ENCODE measurements around the gene MYLK3. TPM values are rescaled to one million over a fixed set of nuclear protein-coding genes. Genes with fewer than 3 reads are reported as not detected.

Gene MYLK3
- total RNA-seq, 2 experiments from 2014 or later = 0.05 to 0.17 TPM

DNA sequence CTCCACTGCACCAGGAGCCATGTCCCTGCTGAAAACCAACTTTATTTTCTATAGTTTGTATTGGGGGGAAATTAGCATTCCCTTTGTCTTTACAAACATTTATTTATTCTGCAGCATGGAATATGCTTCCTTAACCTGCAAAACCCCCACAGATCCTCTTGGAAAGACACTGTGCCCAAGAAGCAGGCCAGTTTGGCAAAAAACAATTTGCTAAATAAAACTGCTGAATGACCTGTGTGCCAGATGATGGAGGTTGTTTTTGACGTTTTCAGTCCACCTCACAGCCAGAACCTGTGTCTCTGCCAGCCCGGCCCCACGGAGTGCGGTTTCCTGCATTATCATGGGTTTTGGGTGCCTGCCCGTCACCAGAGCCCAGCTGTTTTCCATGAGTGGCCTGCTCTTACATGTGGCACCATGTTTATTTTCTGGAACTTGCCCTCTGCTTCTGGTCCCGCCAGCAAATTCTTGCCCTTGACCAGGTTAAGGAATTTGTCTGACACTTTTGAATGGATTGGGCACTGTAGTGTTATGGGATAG is 32.3 kb downstream of the MYLK3 start:
- intact Hi-C loops (cut with micrococcal nuclease) = no loop called here
- H3K36me3 Mint-ChIP-seq (ENCODE audit: low read depth) = no peaks in the 10 kb centered on the region
- no peaks in the 10 kb centered on the region for H3K4me1 Mint-ChIP-seq (ENCODE audit: low read depth)
- H3K9me3 Mint-ChIP-seq = no peaks in the 10 kb centered on the region
- DNase-seq = no peak
- no peak overlapping the region for H3K27ac Mint-ChIP-seq
- no peak overlapping the region for H3K4me3 Mint-ChIP-seq
- CTCF ChIA-PET = no interaction called here
- no peaks in the 10 kb centered on the region for H3K27me3 Mint-ChIP-seq (ENCODE audit: low read depth)

DNA sequence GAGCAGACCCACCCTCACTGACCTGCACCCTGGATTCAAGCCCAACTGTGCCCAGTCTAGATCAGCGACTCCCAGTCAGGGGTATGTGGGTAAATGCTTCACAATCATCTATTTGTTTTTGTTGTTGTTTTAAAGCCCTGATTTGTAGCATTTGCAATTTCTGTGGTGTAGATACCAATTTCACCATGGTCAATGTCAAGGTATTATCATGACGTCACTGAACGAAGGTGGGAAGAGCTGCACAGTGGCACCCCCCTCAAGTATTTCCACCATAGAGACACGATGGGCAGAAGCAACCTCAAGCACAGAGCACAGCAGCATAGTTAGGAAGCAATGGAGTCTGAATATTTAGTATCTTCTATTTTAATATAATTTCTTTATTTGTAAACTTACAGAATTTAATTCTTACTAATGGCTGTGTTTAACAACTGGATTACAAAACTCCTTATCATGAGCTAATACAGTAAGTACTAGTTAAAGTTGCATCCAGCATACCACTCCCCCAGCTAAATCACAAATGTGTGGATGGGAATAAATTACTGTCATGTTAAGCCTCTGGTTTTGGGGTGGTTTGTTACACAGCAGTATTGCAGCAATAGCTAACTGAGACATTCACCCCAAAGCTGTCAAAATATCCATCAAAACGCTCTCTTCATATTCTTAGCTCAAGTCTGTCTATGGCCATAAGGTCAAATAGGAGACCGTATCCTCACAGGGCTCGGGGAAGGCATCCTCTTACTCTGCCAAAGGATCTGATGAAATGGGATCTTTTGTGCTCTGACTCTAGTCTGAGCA is 33.1 kb downstream of the MYLK3 start:
- no peaks in the 10 kb centered on the region for H3K9me3 Mint-ChIP-seq
- DNase-seq = no peak
- no peaks in the 10 kb centered on the region for H3K4me1 Mint-ChIP-seq (ENCODE audit: low read depth)
- H3K36me3 Mint-ChIP-seq (ENCODE audit: low read depth) = no peaks in the 10 kb centered on the region
- intact Hi-C loops (cut with micrococcal nuclease) = no loop called here
- no peak overlapping the region for H3K4me3 Mint-ChIP-seq
- H3K27ac Mint-ChIP-seq = no peak overlapping the region
- no peaks in the 10 kb centered on the region for H3K27me3 Mint-ChIP-seq (ENCODE audit: low read depth)
- CTCF ChIA-PET = no interaction called here

DNA sequence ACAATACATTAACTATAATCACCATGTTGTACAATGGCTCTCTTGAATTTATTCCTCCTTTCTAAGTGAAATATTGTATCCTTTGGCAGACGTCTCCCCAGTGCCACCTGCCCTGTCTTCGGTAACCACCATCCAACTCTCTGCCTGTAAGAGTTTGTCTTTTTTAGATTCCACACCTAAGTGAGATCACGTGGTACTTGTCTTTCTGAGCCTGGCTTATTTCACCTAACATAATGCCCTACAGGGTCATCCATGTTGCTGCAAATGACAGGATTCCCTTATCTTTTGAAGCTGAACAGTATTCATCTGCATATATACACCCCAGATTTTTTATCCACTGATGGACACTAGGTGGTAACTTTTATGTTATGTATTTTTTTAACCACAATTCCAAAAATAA is 34.5 kb downstream of the MYLK3 start:
- Mint-ChIP-seq H3K27ac (no peak overlapping the region), H3K27me3 (ENCODE audit: low read depth) (no peaks in the 10 kb centered on the region), H3K36me3 (ENCODE audit: low read depth) (no peaks in the 10 kb centered on the region), H3K9me3 (no peaks in the 10 kb centered on the region), H3K4me1 (ENCODE audit: low read depth) (no peaks in the 10 kb centered on the region), H3K4me3 (no peak overlapping the region)
- intact Hi-C loops (cut with micrococcal nuclease) = no loop called here
- CTCF ChIA-PET = no interaction called here
- DNase-seq = no peak

DNA sequence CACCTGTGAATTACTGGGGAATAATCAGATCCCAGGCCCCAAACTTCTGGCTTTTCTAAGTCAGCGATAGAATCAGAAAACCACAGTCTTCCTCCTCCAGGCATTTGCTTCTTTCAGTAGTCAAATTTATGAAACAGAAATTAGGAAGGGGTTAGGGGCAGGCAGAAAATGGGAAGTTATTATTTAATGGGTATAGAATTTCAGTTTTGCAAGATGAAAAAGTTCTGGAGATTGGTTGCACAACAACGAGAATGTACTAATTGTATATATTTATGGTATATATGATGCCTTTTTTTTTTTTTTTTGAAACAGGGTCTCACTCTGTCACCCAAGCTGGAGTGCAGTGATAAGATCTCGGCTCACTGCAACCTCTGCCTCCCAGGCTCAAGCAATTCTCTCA is 35.2 kb downstream of the MYLK3 start:
- no peak overlapping the region for H3K27ac Mint-ChIP-seq
- H3K4me3 Mint-ChIP-seq = no peak overlapping the region
- H3K4me1 Mint-ChIP-seq (ENCODE audit: low read depth) = no peaks in the 10 kb centered on the region
- no peak for DNase-seq
- intact Hi-C loops (cut with micrococcal nuclease) = no loop called here
- H3K27me3 Mint-ChIP-seq (ENCODE audit: low read depth) = no peaks in the 10 kb centered on the region
- CTCF ChIA-PET = no interaction called here
- no peaks in the 10 kb centered on the region for H3K36me3 Mint-ChIP-seq (ENCODE audit: low read depth)
- H3K9me3 Mint-ChIP-seq = no peaks in the 10 kb centered on the region

DNA sequence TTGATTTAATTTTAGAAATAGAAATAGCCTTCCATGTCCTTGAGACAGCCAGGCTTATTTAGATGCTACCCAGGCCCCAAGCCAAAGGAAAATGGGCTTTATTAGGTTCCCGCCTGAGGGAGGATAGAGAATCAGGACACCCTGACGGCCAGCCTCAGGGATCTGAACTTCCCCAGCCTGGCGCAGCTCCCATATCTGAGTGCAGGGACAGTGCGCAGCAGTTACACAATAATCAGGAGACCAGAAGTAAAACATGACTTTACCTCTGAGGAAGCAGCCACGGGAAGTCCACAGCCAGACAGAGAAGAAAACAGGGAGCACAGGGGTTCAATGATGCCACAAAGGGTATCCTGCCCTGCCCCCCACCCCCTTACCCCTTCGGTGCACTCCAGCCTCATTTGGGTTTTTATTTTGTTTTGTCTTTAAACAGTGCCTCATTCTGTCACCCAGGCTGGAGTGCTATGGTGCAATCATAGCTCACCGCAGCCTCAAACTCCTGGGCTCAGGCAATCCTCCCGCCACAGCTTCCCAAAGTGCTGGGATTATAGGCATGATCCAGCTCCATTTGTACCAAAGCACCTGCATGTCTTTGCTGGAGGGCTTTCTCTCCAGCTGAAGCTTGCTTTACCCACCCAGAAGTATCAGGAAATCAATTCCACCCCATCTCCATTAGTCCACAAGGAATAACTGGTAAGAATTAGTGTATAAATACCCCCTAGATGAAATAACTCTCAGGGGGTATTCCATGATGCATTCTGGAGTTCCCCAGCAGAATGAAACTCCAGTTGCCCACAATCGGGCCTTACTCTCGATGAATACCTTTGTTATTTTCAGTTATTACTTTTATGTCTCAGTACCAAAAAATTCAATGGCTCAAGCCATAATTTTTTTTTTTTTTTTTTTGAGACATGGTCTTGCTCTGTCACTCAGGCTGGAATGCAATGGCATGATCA is 36.8 kb downstream of the MYLK3 start:
- intact Hi-C loops (cut with micrococcal nuclease) = no loop called here
- DNase-seq = no peak
- CTCF ChIA-PET = no interaction called here
- Mint-ChIP-seq H3K9me3 (no peaks in the 10 kb centered on the region), H3K27me3 (ENCODE audit: low read depth) (no peaks in the 10 kb centered on the region), H3K27ac (no peak overlapping the region), H3K4me3 (no peak overlapping the region), H3K4me1 (ENCODE audit: low read depth) (no peaks in the 10 kb centered on the region), H3K36me3 (ENCODE audit: low read depth) (no peaks in the 10 kb centered on the region)

DNA sequence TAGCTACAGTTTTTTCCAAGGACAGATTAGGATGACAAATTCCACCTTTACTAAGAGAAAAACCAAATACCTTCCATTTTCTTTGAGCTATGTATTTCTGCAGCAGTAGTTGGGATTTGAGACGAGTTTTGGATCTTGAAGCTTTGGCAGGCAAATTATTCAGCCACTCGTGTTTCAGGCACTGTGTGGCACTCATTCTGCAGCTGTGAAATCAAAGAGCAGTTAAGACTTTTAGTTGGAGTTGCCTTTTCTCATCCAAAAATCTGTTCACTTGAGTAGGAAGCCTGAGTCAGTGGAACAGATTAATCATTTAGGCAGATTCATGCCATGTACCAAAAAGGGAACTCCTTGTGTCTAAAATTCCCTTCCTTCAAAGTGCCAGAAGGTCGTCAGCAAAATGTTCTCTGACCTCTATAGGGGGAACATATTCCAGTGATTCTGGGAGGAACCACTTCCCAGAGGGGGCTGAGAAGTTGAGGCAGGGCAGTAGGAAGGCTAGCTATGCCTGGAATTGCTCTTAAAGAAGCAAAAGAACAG is 38.6 kb downstream of the MYLK3 start:
- CTCF ChIA-PET = interaction anchor here (0.6 kb wide), 1 partner anchor 89 kb away, joined by 3 read pairs; no protein-coding TSS in a partner anchor
- no peaks in the 10 kb centered on the region for H3K4me1 Mint-ChIP-seq (ENCODE audit: low read depth)
- no peaks in the 10 kb centered on the region for H3K9me3 Mint-ChIP-seq
- H3K27ac Mint-ChIP-seq = no peak overlapping the region
- intact Hi-C loops (cut with micrococcal nuclease) = no loop called here
- no peaks in the 10 kb centered on the region for H3K27me3 Mint-ChIP-seq (ENCODE audit: low read depth)
- no peak overlapping the region for H3K4me3 Mint-ChIP-seq
- no peaks in the 10 kb centered on the region for H3K36me3 Mint-ChIP-seq (ENCODE audit: low read depth)
- DNase-seq = no peak

DNA sequence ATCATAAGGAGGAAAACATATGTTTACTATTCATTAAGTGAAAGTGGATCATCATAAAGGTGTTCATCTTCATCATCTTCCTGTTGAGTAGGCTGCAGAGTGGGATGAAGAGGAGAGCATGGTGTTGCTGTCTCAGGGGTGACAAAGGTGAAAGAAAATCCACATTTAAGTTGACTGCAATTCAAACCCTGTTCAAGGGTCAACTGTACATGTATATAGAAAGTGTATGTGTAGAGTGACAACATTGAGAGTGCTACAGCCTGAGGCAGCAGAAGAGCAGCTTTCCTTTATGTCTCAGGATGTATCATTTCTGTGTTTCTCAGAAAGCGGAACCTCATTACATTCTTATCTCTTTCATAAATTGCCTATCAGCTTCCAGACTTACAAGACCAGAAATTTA is 41.5 kb downstream of the MYLK3 start:
- intact Hi-C loops (cut with micrococcal nuclease) = no loop called here
- Mint-ChIP-seq H3K27ac (no peak overlapping the region), H3K27me3 (ENCODE audit: low read depth) (no peaks in the 10 kb centered on the region), H3K4me1 (ENCODE audit: low read depth) (no peaks in the 10 kb centered on the region), H3K36me3 (ENCODE audit: low read depth) (peaks cover 3% of the 10 kb centered on the region), H3K4me3 (no peak overlapping the region), H3K9me3 (no peaks in the 10 kb centered on the region)
- no peak for DNase-seq
- CTCF ChIA-PET = no interaction called here

DNA sequence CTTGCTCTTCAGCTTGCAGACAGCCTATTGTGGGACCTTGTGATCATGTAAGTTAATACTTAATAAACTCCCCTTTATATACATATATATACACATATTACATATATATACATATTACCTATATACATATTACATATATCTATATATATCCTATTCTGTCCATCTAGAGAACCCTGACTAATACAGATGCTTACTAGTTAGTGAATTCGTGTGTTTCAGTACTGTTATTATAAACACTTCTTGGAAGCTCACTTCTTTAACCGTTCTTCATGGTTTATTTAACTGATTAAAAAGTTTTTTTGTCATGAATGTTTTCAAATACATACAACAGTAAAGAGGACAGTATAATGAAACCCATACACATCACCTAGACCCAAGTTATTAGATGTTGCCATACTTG is 46.1 kb downstream of the MYLK3 start:
- Mint-ChIP-seq H3K27ac (no peak overlapping the region), H3K9me3 (no peaks in the 10 kb centered on the region), H3K36me3 (ENCODE audit: low read depth) (peaks cover 16% of the 10 kb centered on the region), H3K4me1 (ENCODE audit: low read depth) (no peaks in the 10 kb centered on the region), H3K27me3 (ENCODE audit: low read depth) (no peaks in the 10 kb centered on the region), H3K4me3 (no peak overlapping the region)
- no peak for DNase-seq
- CTCF ChIA-PET = interaction anchor here (0.6 kb wide), 1 partner anchor 68 kb away, joined by 3 read pairs; no protein-coding TSS in a partner anchor
- intact Hi-C loops (cut with micrococcal nuclease) = no loop called here

DNA sequence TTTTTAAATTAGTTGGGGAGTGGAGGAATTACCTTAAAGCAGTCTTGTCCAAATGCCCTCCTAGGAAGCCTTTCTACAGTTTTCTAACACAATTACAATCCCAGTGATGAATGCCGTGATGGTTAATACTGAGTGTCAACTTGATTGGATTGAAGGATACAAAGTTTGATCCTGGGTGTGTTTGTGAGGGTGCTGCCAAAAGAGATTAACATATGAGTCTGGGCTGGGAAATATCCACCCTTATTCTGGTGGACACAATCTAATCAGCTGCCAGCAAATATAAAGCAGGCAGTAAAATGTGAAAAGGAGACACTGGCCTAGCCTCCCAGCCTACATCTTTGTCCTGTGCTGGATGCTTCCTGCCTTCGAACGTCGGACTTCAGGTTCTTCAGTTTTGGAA is 46.5 kb downstream of the MYLK3 start:
- peaks cover 19% of the 10 kb centered on the region for H3K36me3 Mint-ChIP-seq (ENCODE audit: low read depth)
- H3K27ac Mint-ChIP-seq = no peak overlapping the region
- H3K27me3 Mint-ChIP-seq (ENCODE audit: low read depth) = no peaks in the 10 kb centered on the region
- no peaks in the 10 kb centered on the region for H3K9me3 Mint-ChIP-seq
- H3K4me1 Mint-ChIP-seq (ENCODE audit: low read depth) = no peaks in the 10 kb centered on the region
- no peak for DNase-seq
- intact Hi-C loops (cut with micrococcal nuclease) = no loop called here
- CTCF ChIA-PET = interaction anchor here (0.6 to 0.8 kb wide), 2 partner anchors 69 to 147 kb away, joined by 3 read pairs; no protein-coding TSS in a partner anchor
- H3K4me3 Mint-ChIP-seq = no peak overlapping the region

DNA sequence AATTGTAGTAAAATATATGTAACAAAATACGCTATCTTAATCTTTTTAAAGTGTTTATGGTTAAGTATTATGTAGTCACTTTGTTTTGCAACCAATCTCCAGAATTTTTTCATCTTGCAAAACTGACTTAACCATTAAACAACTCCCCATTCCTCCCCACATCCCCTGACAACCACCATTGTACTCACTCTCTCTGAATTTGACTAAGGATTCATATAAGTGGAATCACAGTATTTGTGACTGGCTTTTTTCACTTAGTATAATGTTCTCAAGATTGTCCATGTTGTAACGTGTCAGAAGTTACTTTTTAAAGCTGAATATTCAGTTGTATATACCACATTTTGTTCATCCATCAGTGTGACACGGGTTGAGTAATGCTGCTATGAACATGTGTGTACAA is 48.1 kb downstream of the MYLK3 start:
- peaks cover 32% of the 10 kb centered on the region for H3K36me3 Mint-ChIP-seq (ENCODE audit: low read depth)
- CTCF ChIA-PET = no interaction called here
- H3K4me3 Mint-ChIP-seq = no peak overlapping the region

DNA sequence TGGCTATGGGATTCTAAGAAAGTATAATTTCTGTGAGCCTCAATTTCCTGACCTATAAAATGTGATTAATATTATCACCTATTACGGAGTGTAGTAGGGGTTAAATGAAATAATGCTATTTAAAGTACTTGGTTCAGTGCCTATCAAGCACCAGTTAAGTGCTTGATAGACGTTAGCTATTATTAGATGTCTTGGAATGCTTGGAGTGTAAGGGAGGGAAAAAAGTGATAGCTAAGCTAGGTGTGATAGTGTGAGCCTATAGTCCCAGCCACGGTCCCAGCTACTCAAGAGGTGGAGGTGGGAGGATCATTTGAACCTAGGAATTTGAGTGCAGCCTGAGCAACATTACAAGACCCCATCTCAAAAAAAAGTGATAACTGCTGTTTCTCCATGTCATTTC is 51.2 kb downstream of the MYLK3 start:
- CTCF ChIA-PET = interaction anchor here (0.6 to 1.3 kb wide), 5 partner anchors 21 to 341 kb away, joined by 3 to 4 read pairs (median 3); no protein-coding TSS in a partner anchor
- no peaks in the 10 kb centered on the region for H3K9me3 Mint-ChIP-seq
- peaks cover 49% of the 10 kb centered on the region for H3K36me3 Mint-ChIP-seq (ENCODE audit: low read depth)

More for the DNA sequence above, 48.1 kb downstream of the MYLK3 start:
- Mint-ChIP-seq H3K27ac (no peak overlapping the region), H3K9me3 (no peaks in the 10 kb centered on the region), H3K4me1 (ENCODE audit: low read depth) (no peaks in the 10 kb centered on the region), H3K27me3 (ENCODE audit: low read depth) (no peaks in the 10 kb centered on the region)
- intact Hi-C loops (cut with micrococcal nuclease) = no loop called here
- no peak for DNase-seq

DNA sequence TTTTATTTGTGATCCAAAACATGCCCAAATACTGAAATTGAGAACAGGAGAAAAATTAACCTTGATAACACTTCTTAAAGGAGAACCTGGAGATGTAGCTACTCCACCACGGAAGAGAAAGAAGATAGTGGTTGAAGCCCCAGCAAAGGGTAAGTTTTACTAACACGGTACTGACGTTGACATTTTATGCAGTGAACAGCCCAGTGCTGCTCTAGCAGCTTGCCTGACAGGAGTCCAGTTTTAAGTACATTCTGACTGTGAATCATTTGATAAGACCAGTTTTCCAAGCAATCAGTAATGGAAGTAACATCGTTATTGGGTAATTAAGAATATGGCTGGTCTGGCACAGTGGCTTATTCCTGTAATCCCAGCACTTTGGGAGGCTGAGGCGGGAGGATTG is 52.2 kb downstream of the MYLK3 start:
- peaks cover 12% of the 10 kb centered on the region for H3K4me1 Mint-ChIP-seq (ENCODE audit: low read depth)
- peaks cover 55% of the 10 kb centered on the region for H3K36me3 Mint-ChIP-seq (ENCODE audit: low read depth)
- H3K27ac Mint-ChIP-seq = no peak overlapping the region
- H3K9me3 Mint-ChIP-seq = no peaks in the 10 kb centered on the region
- H3K27me3 Mint-ChIP-seq (ENCODE audit: low read depth) = no peaks in the 10 kb centered on the region
- no peak for DNase-seq
- intact Hi-C loops (cut with micrococcal nuclease) = no loop called here
- H3K4me3 Mint-ChIP-seq = no peak overlapping the region
- CTCF ChIA-PET = interaction anchor here (0.6 kb wide), 1 partner anchor 142 kb away, joined by 3 read pairs; no protein-coding TSS in a partner anchor

More for the DNA sequence above, 51.2 kb downstream of the MYLK3 start:
- DNase-seq = no peak
- Mint-ChIP-seq H3K4me3 (no peak overlapping the region), H3K4me1 (ENCODE audit: low read depth) (peaks cover 1% of the 10 kb centered on the region), H3K27ac (no peak overlapping the region), H3K27me3 (ENCODE audit: low read depth) (no peaks in the 10 kb centered on the region)
- intact Hi-C loops (cut with micrococcal nuclease) = no loop called here

Data from activated naive CD4-positive, alpha-beta T cell treated with anti-CD3 and anti-CD28 coated beads for 36 hours (primary cell).